NCI-H1930 (cell line): Measurements from ENCODE around the gene NKTR.

ENCODE experiments used
- DNase-seq, 2 experiments: peaks; one replicate each; lab custom pipeline; 2025; lab: John Stamatoyannopoulos, UW

The NKTR gene

GRCh38 chr3:42662813-42663535 lies 62.5 kb downstream of the NKTR start:
- DNase-seq = no peak

- DNase-seq = no peak
Observed at GRCh38 chr3:42663581-42664437, 63.3 kb downstream of the NKTR start.

DNA sequence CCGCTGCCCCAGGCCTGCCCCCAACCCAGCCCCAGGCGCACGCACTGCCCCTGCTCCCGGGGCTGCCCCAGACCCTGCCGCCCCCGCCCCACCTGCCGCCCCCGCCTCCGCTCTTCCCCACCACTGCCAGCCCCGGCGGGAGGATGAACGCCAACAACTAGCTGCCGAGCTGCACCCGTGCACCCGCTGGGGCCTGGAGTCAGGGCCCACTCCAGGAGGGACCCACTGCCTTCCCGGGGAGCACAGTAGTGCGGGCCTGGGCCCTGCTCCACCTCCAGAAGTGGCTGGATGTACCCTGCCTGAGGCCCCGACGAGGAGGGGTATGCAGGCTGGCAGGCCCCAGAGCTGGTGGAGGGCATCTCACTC lies 63.9 kb downstream of the NKTR start:
- no peak for DNase-seq

DNA sequence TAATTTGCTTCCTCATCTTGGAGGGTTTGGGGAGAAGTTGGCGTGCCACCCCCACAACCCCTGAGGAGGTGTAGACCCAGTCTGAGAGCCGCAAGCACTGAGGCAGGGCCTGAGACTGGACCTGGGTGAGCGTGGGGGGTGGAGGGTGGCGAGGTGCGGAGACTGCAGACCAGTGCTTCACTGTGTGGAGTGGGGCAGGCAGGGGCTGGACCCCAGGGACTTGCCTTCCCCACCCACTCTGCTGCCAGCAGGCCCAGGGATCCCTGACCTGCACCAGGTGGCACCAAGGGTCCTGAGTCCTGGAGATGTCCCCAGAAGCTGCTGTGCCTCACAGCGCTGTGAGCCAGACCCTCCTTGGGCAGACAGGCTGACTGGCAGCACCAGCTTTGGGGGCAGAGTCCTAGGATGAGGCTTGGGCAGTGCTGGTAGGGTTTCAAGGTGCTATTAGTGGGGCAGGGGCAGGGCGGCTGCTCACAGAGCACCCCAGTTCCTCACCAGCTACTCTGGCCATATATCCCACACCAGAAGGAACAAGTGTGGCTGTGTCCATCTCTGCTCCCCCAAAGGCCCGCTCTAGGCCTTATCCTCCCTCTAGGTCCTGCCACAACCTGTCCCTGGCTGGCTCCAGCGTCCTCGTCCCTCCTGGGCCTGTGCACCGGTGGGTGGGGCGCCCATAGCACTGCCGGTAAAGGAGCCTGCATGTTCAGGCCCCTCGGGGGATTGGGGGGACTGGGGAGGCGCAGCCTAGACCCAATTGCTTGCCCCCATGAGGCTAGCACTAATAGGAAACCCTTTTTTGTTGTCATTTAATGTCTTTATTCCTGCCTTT lies 64.8 kb downstream of the NKTR start:
- DNase-seq = no peak

- no peak for DNase-seq
Observed at GRCh38 chr3:42666022-42666421, 65.5 kb downstream of the NKTR start.

GRCh38 chr3:42666577-42666998 lies 66.1 kb downstream of the NKTR start:
- DNase-seq = no peak

GRCh38 chr3:42667096-42667522 lies 66.6 kb downstream of the NKTR start:
- DNase-seq = no peak

GRCh38 chr3:42667523-42668412 lies 67.3 kb downstream of the NKTR start:
- no peak for DNase-seq

DNA sequence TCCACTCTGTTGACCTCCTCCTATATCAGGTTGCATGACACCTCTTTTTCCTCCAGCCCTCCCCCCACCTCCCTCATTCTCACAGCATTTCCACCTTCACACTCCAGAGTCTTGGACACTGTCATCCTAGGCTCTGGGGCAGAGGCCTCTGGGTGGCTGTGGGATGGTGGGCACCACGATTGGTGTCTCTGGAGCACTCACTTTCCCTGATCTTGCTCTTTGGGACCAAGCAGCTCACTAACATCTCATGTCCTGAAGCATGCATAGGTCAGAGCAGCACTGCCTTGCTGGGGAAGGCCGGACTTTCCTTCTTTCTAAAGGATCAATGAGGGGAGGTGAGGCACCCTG lies 67.9 kb downstream of the NKTR start:
- no peak for DNase-seq

GRCh38 chr3:42668793-42669217 lies 68.3 kb downstream of the NKTR start:
- no peak for DNase-seq

DNA sequence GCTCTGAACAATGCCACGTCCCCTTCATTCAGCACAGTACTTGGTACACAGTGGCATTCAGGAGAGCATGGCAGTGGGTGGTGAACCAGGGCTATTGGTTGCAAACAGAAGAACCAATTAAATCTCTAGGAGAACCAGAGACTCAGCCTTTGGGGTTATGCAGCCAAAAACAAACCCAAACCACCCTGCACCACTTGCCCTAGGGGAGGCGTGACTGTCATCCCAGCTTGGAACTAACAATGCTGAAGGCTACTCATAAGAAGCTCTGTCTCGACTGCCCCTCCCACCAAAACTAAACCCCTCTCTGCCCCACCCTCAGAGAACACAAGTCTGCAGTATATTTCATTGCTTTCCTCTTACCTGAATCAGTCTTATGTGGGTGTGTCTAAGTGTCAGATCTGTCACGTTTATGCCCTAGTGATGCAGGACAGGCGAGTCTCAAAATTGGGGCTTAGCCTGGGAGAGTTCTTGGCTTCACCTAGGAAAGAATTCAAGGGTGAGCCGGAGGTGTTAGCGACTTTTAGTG lies 69.6 kb downstream of the NKTR start:
- DNase-seq = no peak

- DNase-seq = no peak
Observed at GRCh38 chr3:42670670-42671069, 70.2 kb downstream of the NKTR start.

DNA sequence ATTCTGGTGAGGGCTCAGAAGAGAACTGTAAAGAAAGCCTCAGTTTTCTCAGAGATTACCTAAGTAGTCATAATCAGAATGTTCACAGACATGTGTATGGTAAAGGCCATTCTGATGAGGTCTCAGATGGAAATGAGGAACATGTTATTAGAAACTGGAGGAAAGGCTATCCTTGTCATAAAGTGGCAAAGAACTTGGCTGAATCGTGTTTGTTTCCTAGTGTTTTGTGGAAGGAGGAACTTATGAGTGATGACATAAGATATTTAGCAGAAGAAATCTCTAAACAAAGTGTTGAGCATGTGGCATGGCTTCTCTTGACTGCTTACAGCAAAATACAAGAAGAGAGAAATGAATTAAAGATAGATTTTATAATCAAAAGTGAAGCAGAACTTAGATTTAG lies 72.0 kb downstream of the NKTR start:
- no peak for DNase-seq

DNA sequence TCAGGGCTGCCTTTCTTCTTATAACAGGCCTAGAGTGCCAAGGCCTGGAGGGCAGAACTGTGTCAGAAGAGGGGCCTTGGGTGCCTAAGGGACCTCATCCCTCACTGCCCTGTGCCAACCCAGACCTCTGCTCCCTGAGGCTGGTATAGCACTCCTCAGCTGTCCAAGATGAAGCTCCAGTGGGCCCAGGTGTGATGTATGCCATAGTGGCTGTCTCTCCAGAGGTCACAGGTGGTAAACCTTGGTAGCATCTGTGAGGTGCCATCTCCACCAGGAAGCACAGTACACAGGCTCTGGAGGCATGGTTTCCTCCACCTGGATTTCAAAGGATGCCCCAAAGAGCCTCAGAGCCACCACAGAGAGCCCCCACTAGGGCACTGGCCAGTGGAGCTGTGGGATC lies 72.6 kb downstream of the NKTR start:
- no peak for DNase-seq

GRCh38 chr3:42674146-42674545 lies 73.7 kb downstream of the NKTR start:
- DNase-seq = no peak

GRCh38 chr3:42675909-42676308 lies 75.4 kb downstream of the NKTR start:
- no peak for DNase-seq

DNA sequence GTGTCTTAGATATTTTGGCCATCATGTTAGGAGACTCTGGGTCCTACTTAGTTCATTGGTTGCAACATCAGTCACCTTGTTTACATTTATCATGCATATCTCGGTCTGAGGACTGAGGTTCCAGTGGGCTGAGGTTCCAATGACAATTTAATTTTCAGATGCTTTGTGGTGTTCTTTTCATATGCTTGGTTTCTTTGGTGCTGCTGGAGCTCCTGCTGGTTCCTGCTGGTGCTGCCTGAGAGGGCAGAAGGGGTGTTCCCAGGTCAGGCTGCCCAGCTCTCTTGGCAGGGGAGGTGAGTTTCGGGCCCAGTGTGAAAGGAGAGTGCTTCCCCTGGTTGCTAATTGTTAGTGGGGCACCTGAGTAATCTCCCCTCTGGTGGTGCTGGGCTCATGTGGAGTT lies 78.0 kb downstream of the NKTR start:
- DNase-seq = no peak

DNA sequence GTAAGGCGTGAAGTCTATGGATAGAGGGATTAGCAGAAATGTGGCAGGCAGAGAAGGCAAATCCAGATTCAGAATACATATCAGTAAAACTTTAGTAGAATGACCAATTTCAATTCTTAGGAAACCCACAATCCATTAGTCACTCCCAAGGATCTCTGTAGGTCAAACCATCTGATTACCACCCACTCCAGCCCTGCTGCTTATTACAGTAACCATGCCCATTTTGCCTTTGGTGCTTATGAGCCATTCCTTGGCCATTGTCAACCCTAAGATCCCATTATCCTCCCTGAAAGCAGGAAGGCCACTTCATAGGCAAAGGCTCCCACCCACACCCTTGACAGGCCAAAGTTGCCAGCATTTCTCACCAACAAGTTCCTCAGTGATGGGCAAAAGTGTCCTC lies 79.8 kb downstream of the NKTR start:
- DNase-seq = no peak

DNA sequence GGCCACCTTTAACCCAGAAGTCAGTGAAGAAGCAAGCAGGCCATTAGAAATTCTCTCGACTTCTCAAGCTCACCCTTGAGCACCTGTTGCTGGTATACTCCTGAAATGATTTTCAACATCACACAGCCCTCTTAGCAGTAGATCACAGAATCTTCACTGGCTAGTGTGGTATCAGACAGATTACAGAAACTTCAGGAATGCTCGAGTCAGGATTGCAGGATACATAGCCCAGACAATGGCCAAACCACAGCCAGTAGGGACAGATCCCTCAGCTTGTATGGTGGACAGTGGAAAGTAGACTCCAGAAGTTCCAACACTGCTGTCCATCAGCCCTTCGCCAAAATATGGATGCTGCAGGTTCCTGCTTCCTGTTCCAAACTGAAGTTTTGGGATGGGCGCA lies 80.3 kb downstream of the NKTR start:
- DNase-seq = no peak

GRCh38 chr3:42681361-42682038 lies 81.0 kb downstream of the NKTR start:
- no peak for DNase-seq
